IPS-18c (cell line): ENCODE measurements around the gene PATL2.
"Not testable (repeated sequence)": the region's sequence is repeated elsewhere in the genome, so short reads cannot be mapped to it uniquely, and the experiment has no call there.

Source experiments
- H3K4me3 ChIP-seq: 2 replicates; pipeline ENCODE4 v1.7.0; 2013; ENCODE audit warnings: low read depth, mild to moderate bottlenecking, low read length, moderate library complexity; ENCODE audit not compliant: insufficient read depth
- H3K9me3 ChIP-seq: one replicate; pipeline ENCODE4 v1.6.1; 2013; ENCODE audit warnings: mild to moderate bottlenecking, low read length, moderate library complexity; ENCODE audit not compliant: control insufficient read depth, insufficient read depth

The PATL2 gene

GRCh38 chr15:44706401-44706800 is 4.7 kb downstream of the PATL2 start:
- no peak overlapping the region for H3K4me3 ChIP-seq

GRCh38 chr15:44705986-44706385 is 5.1 kb downstream of the PATL2 start:
- Histone ChIP-seq H3K9me3 (no peaks in the 10 kb centered on the region), H3K4me3 (no peak overlapping the region)

More at GRCh38 chr15:44706401-44706800, 4.7 kb downstream of the PATL2 start:
- no peaks in the 10 kb centered on the region for H3K9me3 ChIP-seq

- H3K9me3 ChIP-seq, H3K4me3 ChIP-seq: not testable (repeated sequence)
Observed at GRCh38 chr15:44700676-44701075, 10.4 kb downstream of the PATL2 start.

- Histone ChIP-seq H3K4me3 (no peak overlapping the region), H3K9me3 (no peaks in the 10 kb centered on the region)
Observed at GRCh38 chr15:44698641-44699040, 12.5 kb downstream of the PATL2 start.

GRCh38 chr15:44697014-44697413 is 14.1 kb downstream of the PATL2 start:
- Histone ChIP-seq H3K4me3 (no peak overlapping the region), H3K9me3 (no peaks in the 10 kb centered on the region)

GRCh38 chr15:44695294-44695693 is 15.8 kb downstream of the PATL2 start:
- no peak overlapping the region for H3K4me3 ChIP-seq
- no peaks in the 10 kb centered on the region for H3K9me3 ChIP-seq

GRCh38 chr15:44694416-44694815 is 16.7 kb downstream of the PATL2 start:
- H3K9me3 ChIP-seq, result no peaks in the 10 kb centered on the region

GRCh38 chr15:44692659-44693058 is 18.5 kb downstream of the PATL2 start:
- H3K4me3 ChIP-seq, result no peak overlapping the region

More at GRCh38 chr15:44694416-44694815, 16.7 kb downstream of the PATL2 start:
- H3K4me3 ChIP-seq, result no peak overlapping the region

GRCh38 chr15:44690245-44690644 is 20.9 kb downstream of the PATL2 start:
- not testable (repeated sequence) for H3K9me3 ChIP-seq, H3K4me3 ChIP-seq

More at GRCh38 chr15:44692659-44693058, 18.5 kb downstream of the PATL2 start:
- H3K9me3 ChIP-seq, result peaks cover 2% of the 10 kb centered on the region

GRCh38 chr15:44689318-44689717 is 21.8 kb downstream of the PATL2 start:
- H3K9me3 ChIP-seq, result not testable (repeated sequence)

GRCh38 chr15:44682809-44683682 is 28.1 kb downstream of the PATL2 start:
- not testable (repeated sequence) for H3K9me3 ChIP-seq, H3K4me3 ChIP-seq

More at GRCh38 chr15:44689318-44689717, 21.8 kb downstream of the PATL2 start:
- H3K4me3 ChIP-seq, result not testable (repeated sequence)

GRCh38 chr15:44682211-44682610 is 28.9 kb downstream of the PATL2 start:
- Histone ChIP-seq H3K9me3 (no peaks in the 10 kb centered on the region), H3K4me3 (no peak overlapping the region)

GRCh38 chr15:44676676-44677075 is 34.4 kb downstream of the PATL2 start:
- Histone ChIP-seq H3K9me3 (peaks cover 4% of the 10 kb centered on the region), H3K4me3 (no peak overlapping the region)

- Histone ChIP-seq H3K4me3 (no peak overlapping the region), H3K9me3 (peaks cover 4% of the 10 kb centered on the region)
Observed at GRCh38 chr15:44675911-44676310, 35.2 kb downstream of the PATL2 start.

GRCh38 chr15:44673639-44674038 is 37.5 kb downstream of the PATL2 start:
- H3K9me3 ChIP-seq, result peaks cover 4% of the 10 kb centered on the region

GRCh38 chr15:44670087-44670950 is 40.8 kb downstream of the PATL2 start:
- Histone ChIP-seq H3K4me3 (no peak overlapping the region), H3K9me3 (peaks cover 4% of the 10 kb centered on the region)

More at GRCh38 chr15:44673639-44674038, 37.5 kb downstream of the PATL2 start:
- no peak overlapping the region for H3K4me3 ChIP-seq

GRCh38 chr15:44668921-44669320 is 42.2 kb downstream of the PATL2 start:
- peaks cover 4% of the 10 kb centered on the region for H3K9me3 ChIP-seq

GRCh38 chr15:44667039-44667360 is 44.1 kb downstream of the PATL2 start:
- Histone ChIP-seq H3K9me3 (no peaks in the 10 kb centered on the region), H3K4me3 (no peak overlapping the region)

More at GRCh38 chr15:44668921-44669320, 42.2 kb downstream of the PATL2 start:
- H3K4me3 ChIP-seq, result no peak overlapping the region
